Endothelial cell of umbilical vein (primary cell): ENCODE measurements around the gene FBN2. TPM values are rescaled to one million over a fixed set of nuclear protein-coding genes. Genes with fewer than 3 reads are reported as not detected.

Experiments used
- BruUV-seq: library from RNA; stranded (reverse); fragments of 400-500 nt; replicated peaks from 2 replicates; lab custom pipeline; 2021; lab: Mats Ljungman, UMichigan
- CTCF ChIA-PET: fragments of 300-600, 350-600 bp; sonication (Branson Sonifier 250); formaldehyde crosslinking; loops from one replicate; lab custom pipeline; 2021; ENCODE audit warnings: antibody characterized with exemption, inconsistent platforms; lab: Charles Lee
- POLR2A ChIA-PET: fragments of 300-600, 350-600 bp; sonication (Branson Sonifier 250); formaldehyde crosslinking; loops from one replicate; lab custom pipeline; 2021; ENCODE audit warnings: antibody characterized with exemption, inconsistent platforms; lab: Charles Lee
- DNase-seq: peaks from one replicate; pipeline ENCODE4 v3.0.0-alpha.2; 2011; ENCODE audit warnings: low read depth, low spot score
- FAIRE-seq: peaks from 2 replicates; lab custom pipeline; 2011; peaks lifted over from hg19 to GRCh38; lab: Jason Lieb, UNC
- H2AFZ ChIP-seq: 2 replicates; pipeline ENCODE4 v1.6.0; 2012; ENCODE audit warnings: low read depth, low read length, control low read depth, inconsistent platforms
- H3K27ac ChIP-seq: 2 replicates; pipeline ENCODE4 v1.5.1; 2011; ENCODE audit warnings: low read depth, mild to moderate bottlenecking, control low read depth, low read length, moderate library complexity; ENCODE audit not compliant: insufficient read depth
- H3K27me3 ChIP-seq, 2 experiments: 2 replicates each; pipeline versions ENCODE4 v1.6.0 to v1.6.1; 2011; ENCODE audit warnings: low read length in 2 of 2, mixed read lengths in 1 of 2; ENCODE audit not compliant: control insufficient read depth in 2 of 2, insufficient read depth in 2 of 2
- H3K36me3 ChIP-seq, 2 experiments: 2 replicates in 1 of 2; 3 replicates in 1 of 2; pipeline ENCODE4 v1.5.1; 2011; ENCODE audit warnings: low read length in 2 of 2, mild to moderate bottlenecking in 1 of 2, moderate library complexity in 1 of 2; ENCODE audit not compliant: control insufficient read depth in 2 of 2, insufficient read depth in 2 of 2; ENCODE audit errors: extremely low read depth in 1 of 2
- H3K4me1 ChIP-seq: 3 replicates; pipeline ENCODE4 v1.5.1; 2011; ENCODE audit warnings: mild to moderate bottlenecking, low read length; ENCODE audit not compliant: control insufficient read depth, insufficient read depth; ENCODE audit errors: extremely low read depth
- H3K4me2 ChIP-seq: 2 replicates; pipeline ENCODE4 v1.6.1; 2011; ENCODE audit warnings: low read length, control low read depth, mixed read lengths; ENCODE audit not compliant: insufficient read depth
- H3K4me3 ChIP-seq, 3 experiments: fragments of 200-600 bp in 1 of 3; sonication (generic), shearing (Covaris generic) in 1 of 3; replicated peaks in 1 of 3; 2 replicates each; pipeline ENCODE4 v1.5.1; 2011 to 2016; ENCODE audit warnings: control low read depth in 3 of 3, low read length in 3 of 3, mild to moderate bottlenecking in 2 of 3, inconsistent platforms in 1 of 3, low read depth in 1 of 3, moderate library complexity in 1 of 3; ENCODE audit not compliant: insufficient read depth in 1 of 3
- H3K79me2 ChIP-seq: 2 replicates; pipeline ENCODE4 v1.6.0; 2012; ENCODE audit warnings: low read length, inconsistent platforms; ENCODE audit not compliant: control insufficient read depth, insufficient read depth
- H3K9ac ChIP-seq: replicated peaks from 2 replicates; pipeline ENCODE3; 2011; ENCODE audit warnings: low read length, control low read depth; ENCODE audit not compliant: insufficient read depth; ENCODE audit errors: extremely low read depth
- H3K9me1 ChIP-seq: replicated peaks from 3 replicates; pipeline ENCODE4 v1.6.0; 2011; ENCODE audit warnings: mild to moderate bottlenecking, low read length; ENCODE audit not compliant: control insufficient read depth, insufficient read depth; ENCODE audit errors: extremely low read depth
- H3K9me3 ChIP-seq: replicated peaks from 2 replicates; pipeline ENCODE4 v1.5.1; 2012; ENCODE audit warnings: low read length, inconsistent platforms; ENCODE audit not compliant: control insufficient read depth, insufficient read depth
- H4K20me1 ChIP-seq: replicated peaks from 2 replicates; pipeline ENCODE3; 2011; ENCODE audit warnings: mild to moderate bottlenecking, low read length; ENCODE audit not compliant: control insufficient read depth, insufficient read depth; ENCODE audit errors: extremely low read depth
- EZH2 ChIP-seq: IDR thresholded peaks from 2 replicates; pipeline ENCODE4 v1.6.1; 2012; ENCODE audit warnings: borderline replicate concordance, low read depth, mild to moderate bottlenecking, moderate library complexity, low read length, inconsistent platforms; ENCODE audit not compliant: severe bottlenecking
- FOS ChIP-seq: IDR thresholded peaks from 2 replicates; pipeline ENCODE4 v1.6.1; 2011; ENCODE audit warnings: mild to moderate bottlenecking, low read length, moderate library complexity, borderline replicate concordance; ENCODE audit not compliant: insufficient read depth
- GATA2 ChIP-seq: IDR thresholded peaks from 2 replicates; pipeline ENCODE4 v1.7.0; 2011; ENCODE audit warnings: low read depth, mild to moderate bottlenecking, moderate library complexity, mixed read lengths, low read length; ENCODE audit not compliant: insufficient read length, insufficient read depth
- JUN ChIP-seq: IDR thresholded peaks from 2 replicates; pipeline ENCODE4 v1.6.1; 2011; ENCODE audit warnings: borderline replicate concordance, low read depth; ENCODE audit not compliant: insufficient read length, insufficient read depth
- MAX ChIP-seq: IDR thresholded peaks from 2 replicates; pipeline ENCODE4 v1.6.1; 2011; ENCODE audit not compliant: insufficient read depth, insufficient read length
- MYC ChIP-seq: IDR thresholded peaks from one replicate; pipeline ENCODE4 v1.6.1; 2011; ENCODE audit warnings: mild to moderate bottlenecking, low read depth, low read length
- POLR2A ChIP-seq: IDR thresholded peaks from 2 replicates; pipeline ENCODE4 v1.6.1; 2012; ENCODE audit warnings: low read depth, mild to moderate bottlenecking, control low read depth, low read length
- POLR2AphosphoS5 ChIP-seq: IDR thresholded peaks from 2 replicates; pipeline ENCODE4 v1.6.1; 2012; ENCODE audit warnings: low read depth, mild to moderate bottlenecking, control low read depth, low read length, moderate library complexity; ENCODE audit not compliant: insufficient read depth
- dilution Hi-C: fragments of 300-500 bp; cut with MboI; formaldehyde crosslinking; loops from one replicate; pipeline ENCODE4 v1.15.0; 2019; ENCODE audit warnings: low sequenced_read_pairs; ENCODE audit not compliant: extremely low pct_ligation_motif_present
- intact Hi-C: fragments of 100-400 bp; cut with micrococcal nuclease; formaldehyde crosslinking; loops from one replicate; pipeline ENCODE4 v1.10.0; 2022
- polyA plus RNA-seq, 4 experiments: library from polyadenylated mRNA; depleted of rRNA in 3 of 4; stranded (reverse) in 3 of 4; unstranded in 1 of 4; fragments of >200 nt; gene quantifications; 2 replicates each; pipeline versions ENCODE4 v1.2.1 to v1.2.3, GENCODE V29; 2011 to 2012; ENCODE audit warnings: missing spikeins in 1 of 4
- total RNA-seq: library from RNA; stranded (reverse); gene quantifications from 2 replicates; pipeline ENCODE4 v1.2.3, GENCODE V29; 2021

Gene FBN2
- total and polyA plus RNA-seq, 2 donors (not counting 3 experiments of a cell fraction or from before 2014, with no cell fraction given) = 21.8 to 57.4 TPM

DNA sequence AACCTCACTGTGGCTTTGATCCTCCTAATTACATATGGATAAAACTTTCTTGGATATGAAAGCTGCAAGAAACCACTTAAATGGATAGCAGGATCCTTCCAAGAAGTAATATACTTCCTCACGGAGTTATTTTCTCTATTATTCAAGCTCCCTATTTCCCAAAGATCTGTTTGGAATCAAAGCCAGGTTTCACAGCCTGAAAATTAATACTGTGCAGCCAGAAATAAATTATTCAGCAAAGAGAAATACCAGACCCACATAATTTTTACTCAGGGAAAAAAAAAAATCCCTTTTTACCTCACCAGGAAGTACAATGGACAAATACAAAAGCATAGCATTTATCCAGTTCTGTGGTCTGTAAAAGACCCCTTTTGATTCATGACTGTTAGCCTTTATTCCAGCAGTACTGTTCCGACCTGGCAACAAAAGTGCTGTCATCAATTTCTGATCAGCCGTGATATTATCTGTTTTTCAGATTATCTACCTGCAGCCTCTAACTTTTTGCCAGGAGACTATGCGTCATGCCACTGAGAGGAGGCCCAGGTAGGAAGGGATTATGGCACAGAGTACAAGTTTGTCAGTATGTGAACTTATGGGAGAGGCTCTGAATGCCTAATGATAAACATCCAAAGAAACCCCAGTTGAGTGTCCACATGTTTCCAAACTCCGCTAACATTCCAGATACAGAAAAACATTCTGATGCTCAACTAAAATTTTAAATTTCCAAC lies 57.0 kb downstream of the FBN2 start:
- intact Hi-C loops = no loop called here
- dilution Hi-C loops = no loop called here

GRCh38 chr5:128480158-128480557 lies 57.9 kb downstream of the FBN2 start:
- no peak for TF ChIP-seq POLR2A
- TF ChIP-seq MYC = no peak
- TF ChIP-seq POLR2AphosphoS5 = no peak
- TF ChIP-seq GATA2 = no peak
- no peak for TF ChIP-seq EZH2
- TF ChIP-seq JUN = no peak
- no peak for TF ChIP-seq FOS
- TF ChIP-seq MAX = no peak
- dilution Hi-C loops = no loop called here
- no peaks in the 10 kb centered on the region for H3K27me3 ChIP-seq
- H2AFZ ChIP-seq = no peak overlapping the region
- no peaks in the 10 kb centered on the region for H3K4me1 ChIP-seq
- no peak overlapping the region for H3K27ac ChIP-seq
- peak; percentile 12 for FAIRE-seq
- H3K4me3 ChIP-seq = no peak overlapping the region
- no peak overlapping the region for H3K4me2 ChIP-seq
- H4K20me1 ChIP-seq = no peaks in the 10 kb centered on the region
- no peak overlapping the region for H3K9ac ChIP-seq
- intact Hi-C loops = no loop called here
- H3K36me3 ChIP-seq = no peaks in the 10 kb centered on the region
- no peak for DNase-seq
- POLR2A ChIA-PET = no interaction called here
- no peaks in the 10 kb centered on the region for H3K79me2 ChIP-seq
- CTCF ChIA-PET = interaction anchor here (1.1 kb wide), 1 partner anchor 19 kb away, joined by 3 read pairs; no protein-coding TSS in a partner anchor
- H3K9me1 ChIP-seq = no peaks in the 10 kb centered on the region
- no peaks in the 10 kb centered on the region for H3K9me3 ChIP-seq
- BruUV-seq = no TSS peak

More for the DNA sequence above, 57.0 kb downstream of the FBN2 start:
- H3K27me3 ChIP-seq = no peaks in the 10 kb centered on the region
- BruUV-seq = no TSS peak
- no peak overlapping the region for H3K4me2 ChIP-seq
- FAIRE-seq (peak; percentile 62), DNase-seq (no peak)
- H3K9me1 ChIP-seq = no peaks in the 10 kb centered on the region
- no peak overlapping the region for H3K9ac ChIP-seq
- no peak overlapping the region for H3K27ac ChIP-seq
- H3K4me3 ChIP-seq = no peak overlapping the region
- ChIA-PET POLR2A (no interaction called here), CTCF (no interaction called here)
- TF ChIP-seq MYC (no peak), MAX (no peak)
- no peaks in the 10 kb centered on the region for H3K4me1 ChIP-seq
- no peaks in the 10 kb centered on the region for H3K9me3 ChIP-seq
- no peaks in the 10 kb centered on the region for H4K20me1 ChIP-seq
- H3K79me2 ChIP-seq = no peaks in the 10 kb centered on the region
- H2AFZ ChIP-seq = no peak overlapping the region
- no peaks in the 10 kb centered on the region for H3K36me3 ChIP-seq
